Fibroblast of pulmonary artery (primary cell): ENCODE results near the gene SASH3.

Source experiments
- DNase-seq: peaks from one replicate; pipeline ENCODE4 v3.0.0-alpha.2; 2010; ENCODE audit warnings: low read depth
- H3K4me3 ChIP-seq: replicated peaks from 2 replicates; pipeline ENCODE4 v1.5.1; 2011; ENCODE audit warnings: low read depth, mild to moderate bottlenecking, control low read depth, low read length, moderate library complexity
- TF ChIP-seq, protein P1 (sequence below): IDR thresholded peaks from 2 replicates; pipeline ENCODE4 v1.5.1; 2011; ENCODE audit warnings: mild to moderate bottlenecking, control low read depth, low read length, inconsistent platforms; ENCODE audit errors: missing control alignments

SASH3 gene

DNA sequence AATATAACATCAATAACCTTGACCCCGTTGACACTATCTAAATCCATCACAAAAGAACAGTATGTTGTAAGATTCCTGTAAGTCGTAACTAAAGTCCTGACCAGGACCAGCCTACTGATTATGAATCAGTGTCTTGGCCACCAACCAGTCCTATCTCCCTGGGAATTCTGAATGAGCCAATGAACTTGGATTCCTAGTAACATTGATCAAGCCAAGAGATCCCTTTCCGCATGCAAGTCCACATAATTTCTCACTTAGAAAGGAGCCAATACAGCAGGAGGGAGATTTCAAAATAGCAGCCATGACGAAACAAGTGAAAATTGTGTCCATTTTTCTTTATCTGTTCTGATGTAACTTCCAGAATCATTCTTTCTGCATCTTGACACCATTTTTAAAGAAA, 31.4 kb upstream of the SASH3 start:
- H3K4me3 ChIP-seq, result no peak overlapping the region
- DNase-seq, result peak; percentile 93
- TF ChIP-seq, protein P1, sequence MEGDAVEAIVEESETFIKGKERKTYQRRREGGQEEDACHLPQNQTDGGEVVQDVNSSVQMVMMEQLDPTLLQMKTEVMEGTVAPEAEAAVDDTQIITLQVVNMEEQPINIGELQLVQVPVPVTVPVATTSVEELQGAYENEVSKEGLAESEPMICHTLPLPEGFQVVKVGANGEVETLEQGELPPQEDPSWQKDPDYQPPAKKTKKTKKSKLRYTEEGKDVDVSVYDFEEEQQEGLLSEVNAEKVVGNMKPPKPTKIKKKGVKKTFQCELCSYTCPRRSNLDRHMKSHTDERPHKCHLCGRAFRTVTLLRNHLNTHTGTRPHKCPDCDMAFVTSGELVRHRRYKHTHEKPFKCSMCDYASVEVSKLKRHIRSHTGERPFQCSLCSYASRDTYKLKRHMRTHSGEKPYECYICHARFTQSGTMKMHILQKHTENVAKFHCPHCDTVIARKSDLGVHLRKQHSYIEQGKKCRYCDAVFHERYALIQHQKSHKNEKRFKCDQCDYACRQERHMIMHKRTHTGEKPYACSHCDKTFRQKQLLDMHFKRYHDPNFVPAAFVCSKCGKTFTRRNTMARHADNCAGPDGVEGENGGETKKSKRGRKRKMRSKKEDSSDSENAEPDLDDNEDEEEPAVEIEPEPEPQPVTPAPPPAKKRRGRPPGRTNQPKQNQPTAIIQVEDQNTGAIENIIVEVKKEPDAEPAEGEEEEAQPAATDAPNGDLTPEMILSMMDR, result no peak

DNA sequence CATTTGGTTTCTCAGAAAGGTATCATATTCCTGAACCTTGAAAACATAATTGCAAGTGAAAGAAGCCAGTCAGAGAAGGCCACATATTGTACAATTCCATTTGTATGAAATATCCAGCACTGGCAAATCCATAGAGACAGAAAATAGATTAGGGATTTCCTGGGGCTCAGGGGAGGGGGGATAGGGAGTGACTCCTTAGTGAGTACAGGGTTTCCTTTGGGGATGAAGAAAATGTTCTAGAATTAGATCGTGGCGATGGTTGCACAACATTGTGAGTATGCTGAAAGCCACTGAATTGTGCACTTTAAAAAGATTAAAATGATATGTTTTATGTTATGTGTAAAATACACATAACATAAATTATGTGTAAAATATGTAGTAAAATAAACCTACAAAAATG, 30.7 kb upstream of the SASH3 start:
- peak; percentile 48 for DNase-seq
- no peak overlapping the region for H3K4me3 ChIP-seq
- TF ChIP-seq, protein P1, result no peak

DNA sequence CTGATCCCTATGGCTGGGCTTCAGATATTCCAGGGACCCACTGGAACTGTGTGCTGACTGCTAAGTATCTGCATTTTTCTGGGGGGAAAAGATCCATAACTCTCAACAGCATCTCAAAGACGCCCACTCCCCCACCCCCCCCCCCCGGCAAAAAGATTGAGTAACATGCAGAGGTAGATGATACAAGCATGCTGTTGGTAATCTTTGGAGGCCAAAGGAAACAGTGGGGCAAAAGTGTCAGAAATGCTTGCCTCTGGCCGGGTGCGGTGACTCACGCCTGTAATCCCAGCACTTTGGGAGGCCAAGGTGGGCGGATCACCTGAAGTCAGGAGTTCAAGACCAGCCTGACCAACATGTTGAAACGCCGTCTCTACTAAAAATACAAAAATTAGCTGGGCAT, 28.8 kb upstream of the SASH3 start:
- TF ChIP-seq, protein P1, result no peak
- DNase-seq, result no peak
- H3K4me3 ChIP-seq, result no peak overlapping the region

DNA sequence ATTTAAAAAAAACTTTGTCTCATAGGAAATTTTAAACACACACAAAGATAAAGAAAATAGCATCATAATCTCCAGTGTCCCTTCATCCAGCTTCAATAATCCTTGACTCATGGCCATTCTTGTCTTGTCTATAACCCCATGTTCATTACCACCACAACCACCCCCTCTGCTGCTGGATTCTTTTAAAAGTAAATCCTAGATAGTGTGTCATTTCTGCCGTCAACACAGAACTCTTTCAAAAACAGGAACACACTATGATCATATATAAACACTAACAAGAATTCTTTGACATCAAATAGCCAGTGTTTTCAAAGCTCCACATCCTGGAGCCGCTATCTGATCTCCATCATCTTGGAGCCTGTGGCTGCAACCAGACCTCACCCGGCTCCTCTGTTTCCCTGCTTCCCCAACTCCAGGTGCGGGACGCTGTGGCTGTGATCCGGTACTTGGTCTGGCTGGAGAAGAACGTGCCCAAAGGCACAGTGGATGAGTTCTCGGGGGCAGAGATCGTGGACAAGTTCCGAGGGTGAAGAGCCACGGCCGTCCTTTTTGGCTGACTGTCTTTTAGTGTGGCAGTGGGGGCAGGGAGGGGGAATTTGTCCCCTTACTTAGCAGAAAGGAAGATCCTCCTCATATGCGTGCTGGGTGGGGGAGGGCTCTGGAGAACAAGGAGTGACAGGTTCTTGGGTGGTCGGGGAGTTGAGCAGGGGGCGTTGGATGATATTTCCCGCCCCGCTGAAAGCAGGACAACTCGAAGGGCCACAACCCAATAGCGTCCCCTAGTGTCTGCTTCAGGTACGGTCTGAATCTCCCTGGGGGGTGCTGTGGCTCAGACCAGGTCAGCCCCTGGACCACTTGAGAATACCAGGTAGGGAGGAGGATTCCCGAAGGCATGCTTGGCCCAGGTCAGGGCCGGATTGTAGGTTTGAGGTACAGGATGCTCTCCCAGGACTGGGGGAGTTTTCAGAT, 25.4 kb upstream of the SASH3 start:
- no peak for DNase-seq
- TF ChIP-seq, protein P1, result peak; percentile 18
- H3K4me3 ChIP-seq, result no peak overlapping the region

DNA sequence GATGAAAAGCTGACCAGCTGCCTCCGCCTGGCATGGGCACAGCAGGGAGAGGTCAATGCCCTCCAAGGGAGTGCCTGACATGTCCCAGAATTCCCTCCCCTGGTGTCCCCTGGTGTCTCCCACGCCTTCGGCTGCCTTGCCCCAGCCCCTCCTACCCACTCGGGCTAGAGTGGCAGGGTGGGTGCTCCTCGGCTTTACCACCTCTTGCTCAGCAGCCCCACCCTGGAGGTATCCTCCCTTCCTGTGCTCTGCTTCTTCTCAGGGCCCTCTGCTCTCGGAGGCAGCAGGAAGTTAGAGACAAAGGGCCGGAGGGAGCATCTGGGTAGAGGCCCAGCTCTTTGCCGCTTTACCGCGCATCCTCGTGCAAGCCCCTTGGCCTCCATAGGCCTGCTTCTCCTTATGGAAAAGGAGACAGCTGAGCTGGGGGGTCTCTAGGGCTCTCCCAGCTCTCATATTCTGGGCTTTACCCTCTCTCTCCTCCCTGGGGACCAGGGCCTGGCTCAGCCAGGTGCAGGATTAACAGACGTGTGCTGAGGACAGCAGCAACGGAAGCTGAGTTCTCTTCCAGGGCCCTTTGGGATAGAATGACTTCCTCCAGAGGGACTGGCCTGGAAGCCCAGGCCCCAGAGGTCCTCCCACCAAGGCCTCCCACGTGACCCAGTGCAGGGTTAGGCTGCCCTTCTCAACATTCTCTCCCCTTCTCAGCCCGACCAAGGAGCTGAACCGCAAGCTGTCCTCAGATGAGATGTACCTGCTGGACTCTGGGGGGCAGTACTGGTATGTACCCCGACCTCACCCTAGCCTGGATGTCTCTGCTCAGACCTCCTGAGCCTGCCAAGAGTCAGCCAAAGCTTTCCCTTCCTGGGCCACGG, 23.7 kb upstream of the SASH3 start:
- DNase-seq, result no peak
- TF ChIP-seq, protein P1, result no peak
- no peak overlapping the region for H3K4me3 ChIP-seq

DNA sequence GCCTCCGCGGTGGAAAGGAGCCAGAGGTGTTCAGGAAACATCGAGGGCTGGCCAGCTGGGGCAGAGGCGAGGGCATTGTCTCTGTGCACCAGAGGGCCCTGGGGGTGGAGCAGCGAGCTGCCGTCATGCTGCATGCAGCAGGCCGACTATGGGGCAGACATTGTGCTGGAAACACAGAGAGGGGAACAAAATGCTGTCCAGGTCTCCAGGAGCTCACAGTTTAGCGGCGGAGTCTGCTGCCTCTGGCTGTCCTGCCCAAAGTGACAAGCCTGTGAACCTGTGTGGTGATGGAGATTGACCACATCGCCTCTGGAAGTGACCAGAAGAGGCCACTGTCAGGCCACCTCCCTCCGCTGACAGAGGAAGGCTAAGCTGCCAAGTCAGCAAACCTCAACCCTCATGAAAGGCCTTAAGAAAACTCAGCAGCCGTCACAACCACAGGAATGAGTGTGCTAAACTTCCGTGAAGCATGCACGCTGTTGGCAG, 20.1 kb upstream of the SASH3 start:
- no peak overlapping the region for H3K4me3 ChIP-seq
- TF ChIP-seq, protein P1, result no peak
- peak; percentile 81 for DNase-seq
